Uterine smooth muscle cell (primary cell): ENCODE results near the gene SLC6A2. TPM values are rescaled to one million over a fixed set of nuclear protein-coding genes. Genes with fewer than 3 reads are reported as not detected.

Experiments used
- total RNA-seq: library from RNA; depleted of rRNA; stranded (reverse); fragments of >200 nt; gene quantifications from 2 replicates; pipeline ENCODE4 v1.2.3, GENCODE V29; 2014

The SLC6A2 gene
- total RNA-seq = not detected in 2 replicates

DNA sequence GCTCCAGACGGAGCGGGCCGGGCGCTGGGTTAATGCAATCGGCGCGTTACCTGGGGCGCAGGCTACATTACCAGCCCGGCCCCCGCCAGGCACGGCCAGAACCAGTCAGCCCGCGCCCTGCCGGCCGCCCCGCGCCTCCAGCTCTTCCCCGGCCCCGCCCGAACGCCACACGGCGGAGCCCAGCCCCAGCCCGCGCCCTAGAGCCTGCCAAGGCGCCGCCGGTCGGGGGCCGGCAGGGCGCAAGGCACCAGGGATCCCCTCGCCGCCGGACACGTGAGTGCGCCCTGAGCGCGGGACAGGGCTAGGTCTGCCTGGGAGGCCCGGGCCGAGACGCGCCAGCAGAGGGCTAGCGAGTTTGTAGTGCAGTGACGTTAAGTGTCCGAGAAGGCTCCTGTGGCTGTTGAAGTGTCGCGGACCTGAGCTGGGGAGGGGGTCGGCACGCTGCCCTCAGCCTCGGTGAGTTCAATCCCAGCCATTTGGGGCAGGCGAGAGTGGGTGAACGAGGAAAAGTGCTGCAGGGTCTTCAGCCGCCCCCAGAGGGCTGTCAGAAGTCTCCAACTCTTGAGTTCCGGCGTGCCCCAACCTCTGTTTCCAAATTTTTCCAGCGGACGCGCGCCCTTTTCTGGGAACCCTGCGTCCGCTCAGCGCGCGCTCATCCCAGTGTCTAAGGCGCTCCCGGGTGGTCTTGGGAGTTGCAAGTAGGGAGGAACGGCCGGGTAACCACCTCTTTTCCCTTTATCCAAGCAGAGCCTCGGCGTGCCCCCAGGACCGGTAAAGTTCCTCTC is at the start of gene SLC6A2:
Gene SLC6A2 (plus strand): TSS at position 92 of the 785 bp plus-strand sequence. CDS start 707 bp downstream, outside the sequence.

Other genes starting within 250 kb of the SLC6A2 start
- gene MMP2, start 176.8 kb upstream of the SLC6A2 start, total RNA-seq = 657 and 1,958 TPM in 2 replicates
- gene LPCAT2, start 146.9 kb upstream of the SLC6A2 start, total RNA-seq = 18.5 and 28.1 TPM in 2 replicates
- 0.66 and 0.87 TPM in 2 replicates for gene CAPNS2, start 89.3 kb upstream of the SLC6A2 start, total RNA-seq
- gene CES1, start 177.1 kb downstream of the SLC6A2 start, total RNA-seq = 0.22 and 1.00 TPM in 2 replicates
- gene CES5A, start 219.4 kb downstream of the SLC6A2 start, total RNA-seq = not detected in 2 replicates